K562 (cell line): ENCODE measurements around the gene UCHL5. TPM values are rescaled to one million over a fixed set of nuclear protein-coding genes. Genes with fewer than 3 reads are reported as not detected.

Experiments
- CBFA2T3 ChIP-seq: fragments of 450-650 bp; IDR thresholded peaks from 2 replicates; pipeline ENCODE4 v1.6.1; 2017
- HOXB6 ChIP-seq: fragments of 250-450 bp; sonication (Bioruptor Pico); IDR thresholded peaks from 2 replicates; pipeline ENCODE4 v1.5.1; 2022; ENCODE audit warnings: mild to moderate bottlenecking, borderline replicate concordance
- MCM2 ChIP-seq: fragments of 450-650 bp; IDR thresholded peaks from 2 replicates; pipeline ENCODE4 v1.6.1; 2017; ENCODE audit warnings: low read depth, mild to moderate bottlenecking
- REST ChIP-seq, 2 experiments: fragments of 450-650 bp; formaldehyde crosslinking in 1 of 2; IDR thresholded peaks; 2 replicates each; pipeline versions ENCODE4 v1.4.0 to v1.6.1; 2014 to 2020; ENCODE audit warnings: mild to moderate bottlenecking in 2 of 2, borderline replicate concordance in 1 of 2, low read depth in 1 of 2
- SIX5 ChIP-seq, 2 experiments: IDR thresholded peaks; 2 replicates each; pipeline ENCODE4 v1.6.1; 2011; ENCODE audit warnings: low read length in 2 of 2, borderline replicate concordance in 1 of 2, low read depth in 1 of 2, mild to moderate bottlenecking in 1 of 2, moderate library complexity in 1 of 2; ENCODE audit not compliant: insufficient read depth in 1 of 2
- SMAD4 ChIP-seq: fragments of 250-450 bp; sonication (Bioruptor Pico); conservative IDR thresholded peaks from 2 replicates; pipeline ENCODE4 v1.8.0; 2021; ENCODE audit warnings: inconsistent platforms, mild to moderate bottlenecking, moderate library complexity
- SMC3 ChIP-seq: conservative IDR thresholded peaks from 2 replicates; pipeline ENCODE4 v1.6.1; 2011; ENCODE audit warnings: low read depth, low read length, improper control_type of control experiment; ENCODE audit not compliant: insufficient read depth
- TFAM ChIP-seq: fragments of 250-450 bp; sonication (Bioruptor Pico); conservative IDR thresholded peaks from 2 replicates; pipeline ENCODE4 v1.5.0; 2021; ENCODE audit warnings: mild to moderate bottlenecking, moderate library complexity
- ZNF347 ChIP-seq: fragments of 450-650 bp; formaldehyde crosslinking; IDR thresholded peaks from 2 replicates; pipeline ENCODE4 v1.4.0; 2020; ENCODE audit warnings: low read depth, mild to moderate bottlenecking, moderate library complexity
- ZNF778 ChIP-seq: fragments of 450-650 bp; formaldehyde crosslinking; IDR thresholded peaks from 2 replicates; pipeline ENCODE4 v1.4.0; 2020; ENCODE audit warnings: mild to moderate bottlenecking, moderate library complexity
- ZNF79 ChIP-seq: fragments of 250-450 bp; sonication (Bioruptor Pico); IDR thresholded peaks from 2 replicates; pipeline ENCODE4 v1.4.0; 2020; ENCODE audit warnings: low read depth, mild to moderate bottlenecking, moderate library complexity
- polyA plus RNA-seq, 8 experiments: library from polyadenylated mRNA; depleted of rRNA in 4 of 8; stranded (reverse) in 5 of 8; unstranded in 3 of 8; fragments of >200 nt; fragmentation: Nextera tagmentation in 2 of 8; fragmentation: Illumina TruSeq in 1 of 8; extraction: Ambion mirVana in 2 of 8; extraction: Trizol in 1 of 8; gene quantifications; 2 replicates each; pipeline versions ENCODE4 v1.2.1 to v1.2.3, GENCODE V29; 2011 to 2014; ENCODE audit warnings: inconsistent platforms in 1 of 8, missing spikeins in 1 of 8
- total RNA-seq, 7 experiments: library from RNA; depleted of rRNA in 6 of 7; stranded (reverse); fragments of >200 nt in 6 of 7; fragmentation: Illumina TruSeq in 2 of 7; extraction: Trizol in 2 of 7; gene quantifications; 2 replicates each; pipeline versions ENCODE4 v1.2.1 to v1.2.3, GENCODE V29; 2011 to 2021; ENCODE audit warnings: low replicate concordance in 1 of 7
- TF ChIP-seq, protein P1 (sequence below), 3 experiments: IDR thresholded peaks in 2 of 3; conservative IDR thresholded peaks in 1 of 3; 2 replicates each; pipeline ENCODE4 v1.5.1; 2011 to 2012; ENCODE audit warnings: low read length in 3 of 3, mild to moderate bottlenecking in 3 of 3, control low read depth in 2 of 3, improper control_type of control experiment in 1 of 3, inconsistent platforms in 1 of 3, low read depth in 1 of 3, mixed read lengths in 1 of 3, moderate library complexity in 1 of 3; ENCODE audit not compliant: insufficient read depth in 2 of 3
- TF ChIP-seq, protein P2 (sequence below): fragments of 250-450 bp; sonication (Bioruptor Pico); IDR thresholded peaks from 2 replicates; pipeline ENCODE4 v1.5.0; 2020; ENCODE audit warnings: mild to moderate bottlenecking

UCHL5 gene
- total and polyA plus RNA-seq, 9 of the 15 experiments (the other 6 are each of a cell fraction or from before 2014, with no cell fraction given) = 61.0 to 206 (median 122) TPM

DNA sequence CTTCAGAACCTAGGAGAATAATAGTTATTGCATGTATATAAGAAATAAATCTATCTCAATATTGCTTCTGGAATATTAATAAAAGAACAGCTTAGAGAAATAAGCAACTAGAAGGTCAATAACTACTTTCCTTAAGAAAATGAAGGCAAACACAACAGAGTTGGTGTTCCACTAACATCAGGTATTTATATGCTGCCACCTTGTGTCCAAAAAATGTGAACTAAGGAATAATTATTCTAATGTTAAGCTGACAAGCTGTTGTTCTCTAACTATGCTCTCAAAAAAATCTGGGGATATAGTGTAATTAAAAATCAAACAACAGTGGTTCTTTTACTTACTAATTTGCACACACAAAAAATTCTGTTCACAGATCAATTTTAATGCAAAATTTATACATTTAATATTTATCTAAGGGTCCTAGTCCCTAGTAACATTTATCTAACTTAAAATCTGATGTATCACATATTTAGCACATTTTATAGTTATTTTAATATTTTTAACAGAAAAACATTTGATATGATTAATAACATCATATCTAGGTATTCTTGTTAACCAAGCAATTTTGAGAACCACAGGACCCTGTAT lies 39.6 kb downstream of the UCHL5 start (continued):
- TF ChIP-seq CBFA2T3 (no peak), HOXB6 (CRISPR knock-in tag) (no peak), MCM2 (no peak), TFAM (CRISPR knock-in tag) (no peak), SMC3 (peak; percentile 33; the same call in 1 of the 2 replicates), ZNF347 (no peak), SIX5 (IDR thresholded peaks at IDR 0.05; ENCODE audit: borderline replicate concordance in 1 of 2, insufficient read depth in 1 of 2, low read depth in 1 of 2, low read length in 2 of 2) (no peak), SMAD4 (CRISPR knock-in tag) (no peak), REST (IDR thresholded peaks at IDR 0.05; ENCODE audit: borderline replicate concordance) (peak; percentile 63; the same call in 1 of the 2 replicates), REST (CRISPR knock-in tag; IDR thresholded peaks at IDR 0.05; ENCODE audit: low read depth) (no peak), ZNF778 (CRISPR knock-in tag) (no peak), ZNF79 (CRISPR knock-in tag) (no peak)
- TF ChIP-seq, protein P1, sequence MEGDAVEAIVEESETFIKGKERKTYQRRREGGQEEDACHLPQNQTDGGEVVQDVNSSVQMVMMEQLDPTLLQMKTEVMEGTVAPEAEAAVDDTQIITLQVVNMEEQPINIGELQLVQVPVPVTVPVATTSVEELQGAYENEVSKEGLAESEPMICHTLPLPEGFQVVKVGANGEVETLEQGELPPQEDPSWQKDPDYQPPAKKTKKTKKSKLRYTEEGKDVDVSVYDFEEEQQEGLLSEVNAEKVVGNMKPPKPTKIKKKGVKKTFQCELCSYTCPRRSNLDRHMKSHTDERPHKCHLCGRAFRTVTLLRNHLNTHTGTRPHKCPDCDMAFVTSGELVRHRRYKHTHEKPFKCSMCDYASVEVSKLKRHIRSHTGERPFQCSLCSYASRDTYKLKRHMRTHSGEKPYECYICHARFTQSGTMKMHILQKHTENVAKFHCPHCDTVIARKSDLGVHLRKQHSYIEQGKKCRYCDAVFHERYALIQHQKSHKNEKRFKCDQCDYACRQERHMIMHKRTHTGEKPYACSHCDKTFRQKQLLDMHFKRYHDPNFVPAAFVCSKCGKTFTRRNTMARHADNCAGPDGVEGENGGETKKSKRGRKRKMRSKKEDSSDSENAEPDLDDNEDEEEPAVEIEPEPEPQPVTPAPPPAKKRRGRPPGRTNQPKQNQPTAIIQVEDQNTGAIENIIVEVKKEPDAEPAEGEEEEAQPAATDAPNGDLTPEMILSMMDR (IDR thresholded peaks at IDR 0.05 in 2 of 3, conservative IDR thresholded peaks at IDR 0.05 in 1 of 3; ENCODE audit: insufficient read depth in 2 of 3, low read depth in 1 of 3, low read length in 3 of 3) = peak in 1 of 3 experiments; percentile 69; a peak in 2 of 6 replicates
- TF ChIP-seq, protein P2, sequence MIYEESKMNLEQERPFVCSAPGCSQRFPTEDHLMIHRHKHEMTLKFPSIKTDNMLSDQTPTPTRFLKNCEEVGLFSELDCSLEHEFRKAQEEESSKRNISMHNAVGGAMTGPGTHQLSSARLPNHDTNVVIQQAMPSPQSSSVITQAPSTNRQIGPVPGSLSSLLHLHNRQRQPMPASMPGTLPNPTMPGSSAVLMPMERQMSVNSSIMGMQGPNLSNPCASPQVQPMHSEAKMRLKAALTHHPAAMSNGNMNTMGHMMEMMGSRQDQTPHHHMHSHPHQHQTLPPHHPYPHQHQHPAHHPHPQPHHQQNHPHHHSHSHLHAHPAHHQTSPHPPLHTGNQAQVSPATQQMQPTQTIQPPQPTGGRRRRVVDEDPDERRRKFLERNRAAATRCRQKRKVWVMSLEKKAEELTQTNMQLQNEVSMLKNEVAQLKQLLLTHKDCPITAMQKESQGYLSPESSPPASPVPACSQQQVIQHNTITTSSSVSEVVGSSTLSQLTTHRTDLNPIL = no peak
